Kidney (tissue), 14 donors: ENCODE results near the gene OVAAL. TPM values are rescaled to one million over a fixed set of nuclear protein-coding genes. Genes with fewer than 3 reads are reported as not detected.
"Not testable (repeated sequence)": the region's sequence is repeated elsewhere in the genome, so short reads cannot be mapped to it uniquely, and the experiment has no call there.

Experiments
- DNase-seq, 5 donors: peaks; one replicate each; pipeline ENCODE4 v3.0.0-alpha.2; 2013 to 2020
- FAIRE-seq: peaks from 2 replicates; lab custom pipeline; 2012; peaks lifted over from hg19 to GRCh38; lab: Jason Lieb, UNC
- H3K27ac ChIP-seq, 2 donors: one replicate each; pipeline ENCODE4 v1.7.0; 2013; ENCODE audit warnings: low read depth in 2 of 2, low read length in 2 of 2, inconsistent platforms in 1 of 2
- H3K27me3 ChIP-seq: one replicate; pipeline ENCODE4 v1.7.1; 2013; ENCODE audit warnings: low read length, inconsistent platforms; ENCODE audit not compliant: control insufficient read depth, insufficient read depth
- H3K36me3 ChIP-seq, 3 donors: one replicate each; pipeline versions ENCODE4 v1.7.0 to v1.7.1; 2013; ENCODE audit warnings: low read length in 3 of 3, control low read depth in 1 of 3, inconsistent platforms in 1 of 3; ENCODE audit not compliant: insufficient read depth in 3 of 3, control insufficient read depth in 2 of 3
- H3K4me1 ChIP-seq, 3 donors: one replicate each; pipeline versions ENCODE4 v1.7.0 to v1.7.1; 2013; ENCODE audit warnings: low read length in 3 of 3, inconsistent platforms in 1 of 3, low read depth in 1 of 3; ENCODE audit not compliant: control insufficient read depth in 2 of 3, insufficient read depth in 2 of 3
- H3K4me3 ChIP-seq, 3 donors: one replicate each; pipeline versions ENCODE4 v1.7.0 to v1.8.1; 2013; ENCODE audit warnings: low read length in 3 of 3, control low read depth in 1 of 3, inconsistent platforms in 1 of 3
- H3K9ac ChIP-seq, 3 donors: one replicate each; pipeline versions ENCODE4 v1.7.0 to v1.7.1; 2013; ENCODE audit warnings: low read length in 3 of 3, control low read depth in 1 of 3, inconsistent platforms in 1 of 3
- H3K9me3 ChIP-seq, 3 donors: one replicate each; pipeline versions ENCODE4 v1.7.0 to v1.7.1; 2013; ENCODE audit warnings: low read length in 3 of 3, control low read depth in 1 of 3, inconsistent platforms in 1 of 3; ENCODE audit not compliant: control insufficient read depth in 2 of 3, insufficient read depth in 1 of 3
- intact Hi-C: fragments of 100-400 bp; cut with DNase I; formaldehyde crosslinking; loops from one replicate; pipeline ENCODE4 v1.11.1; 2022
- polyA plus RNA-seq: library from polyadenylated mRNA; stranded (reverse); fragments of 350-450 nt; fragmentation: Illumina TruSeq; extraction: RNeasy Lipid Tissue Mini Kit (QIAGEN cat#74804); gene quantifications from one replicate; pipeline ENCODE4 v1.2.3, GENCODE V29; 2014; ENCODE audit warnings: low read depth, low replicate concordance; ENCODE audit not compliant: insufficient read depth
- total RNA-seq: library from RNA; stranded (reverse); fragmentation: NEBNext Ultra II Directional; extraction: Animal tissue kit (Norgen Biotek cat#: 25700); gene quantifications from one replicate; pipeline ENCODE4 v1.2.1, GENCODE V29; 2021
- TF ChIP-seq, protein P1 (sequence below): IDR thresholded peaks from 3 replicates; pipeline ENCODE4 v1.5.1; 2012; ENCODE audit warnings: mild to moderate bottlenecking, moderate library complexity, borderline replicate concordance; ENCODE audit not compliant: insufficient read depth; ENCODE audit errors: extremely low read depth
- donor health status: control.
- donor health status: control.
- donor health status: control.
- donor health status: control.
- donor health status: control.
- donor health status: DM: yes; HTN: yes; CAD: no.
- donor health status: Normal renal cell carcinoma (clear cell type).

The OVAAL gene
- total and polyA plus RNA-seq, 2 donors from 2014 or later: not detected

DNA sequence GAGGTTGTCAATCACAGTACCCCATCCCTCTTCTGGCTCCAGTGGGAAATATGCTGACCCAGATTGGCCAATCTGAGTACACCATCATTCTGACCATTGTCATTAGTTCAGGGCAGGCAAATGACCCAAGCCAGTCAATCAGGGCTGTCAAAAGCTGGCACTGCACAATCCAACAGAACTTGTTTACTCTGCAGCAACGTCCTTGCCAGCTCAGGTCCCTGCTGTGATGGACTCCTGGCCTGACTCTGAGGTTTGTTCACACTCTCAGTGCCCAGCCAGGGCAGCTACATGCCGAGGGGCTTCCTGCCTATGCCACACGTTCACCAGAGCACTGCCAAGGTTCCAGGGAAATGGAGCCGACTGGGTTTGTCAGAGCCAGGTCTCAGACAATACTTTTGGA, 14.7 kb upstream of the OVAAL start:
- peaks cover 0 to 5% (median 4%) of the 10 kb centered on the region in 3 donors for H3K4me1 ChIP-seq

DNA sequence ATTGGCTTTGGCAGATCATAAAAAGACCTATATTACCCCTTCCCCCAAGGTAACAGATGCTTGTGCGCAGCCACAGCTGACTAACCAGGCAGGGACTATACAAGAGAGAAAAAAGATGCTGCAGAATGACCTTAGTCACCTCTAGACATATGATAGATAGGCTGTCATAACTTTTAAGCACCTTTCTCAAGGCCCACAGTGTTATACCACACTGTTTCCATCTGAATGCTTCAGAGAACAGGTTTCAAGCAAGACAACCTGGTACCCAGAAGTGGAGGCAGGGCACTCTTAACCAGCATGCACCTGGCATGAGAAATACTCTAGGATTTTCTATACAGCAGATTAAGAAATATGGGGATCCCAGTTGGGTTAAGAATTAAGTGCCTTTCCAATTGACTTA, 12.8 kb upstream of the OVAAL start:
- peaks cover 0 to 5% (median 4%) of the 10 kb centered on the region in 3 donors for H3K4me1 ChIP-seq
- H3K9ac ChIP-seq: no peak overlapping the region
- FAIRE-seq: no peak
- H3K4me3 ChIP-seq: no peak overlapping the region
- no peak for DNase-seq
- TF ChIP-seq, protein P1, sequence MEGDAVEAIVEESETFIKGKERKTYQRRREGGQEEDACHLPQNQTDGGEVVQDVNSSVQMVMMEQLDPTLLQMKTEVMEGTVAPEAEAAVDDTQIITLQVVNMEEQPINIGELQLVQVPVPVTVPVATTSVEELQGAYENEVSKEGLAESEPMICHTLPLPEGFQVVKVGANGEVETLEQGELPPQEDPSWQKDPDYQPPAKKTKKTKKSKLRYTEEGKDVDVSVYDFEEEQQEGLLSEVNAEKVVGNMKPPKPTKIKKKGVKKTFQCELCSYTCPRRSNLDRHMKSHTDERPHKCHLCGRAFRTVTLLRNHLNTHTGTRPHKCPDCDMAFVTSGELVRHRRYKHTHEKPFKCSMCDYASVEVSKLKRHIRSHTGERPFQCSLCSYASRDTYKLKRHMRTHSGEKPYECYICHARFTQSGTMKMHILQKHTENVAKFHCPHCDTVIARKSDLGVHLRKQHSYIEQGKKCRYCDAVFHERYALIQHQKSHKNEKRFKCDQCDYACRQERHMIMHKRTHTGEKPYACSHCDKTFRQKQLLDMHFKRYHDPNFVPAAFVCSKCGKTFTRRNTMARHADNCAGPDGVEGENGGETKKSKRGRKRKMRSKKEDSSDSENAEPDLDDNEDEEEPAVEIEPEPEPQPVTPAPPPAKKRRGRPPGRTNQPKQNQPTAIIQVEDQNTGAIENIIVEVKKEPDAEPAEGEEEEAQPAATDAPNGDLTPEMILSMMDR: no peak
- intact Hi-C loops: no loop called here
- no peak overlapping the region for H3K27ac ChIP-seq
- no peaks in the 10 kb centered on the region for H3K27me3 ChIP-seq
- H3K9me3 ChIP-seq: no peaks in the 10 kb centered on the region
- no peaks in the 10 kb centered on the region for H3K36me3 ChIP-seq

More for the DNA sequence above, 14.7 kb upstream of the OVAAL start:
- Histone ChIP-seq H3K9me3 (no peaks in the 10 kb centered on the region), H3K9ac (no peak overlapping the region), H3K27ac (no peak overlapping the region), H3K36me3 (no peaks in the 10 kb centered on the region), H3K4me3 (no peak overlapping the region), H3K27me3 (no peaks in the 10 kb centered on the region)
- TF ChIP-seq, protein P1: no peak
- FAIRE-seq (no peak), DNase-seq (no peak)
- intact Hi-C loops: no loop called here

DNA sequence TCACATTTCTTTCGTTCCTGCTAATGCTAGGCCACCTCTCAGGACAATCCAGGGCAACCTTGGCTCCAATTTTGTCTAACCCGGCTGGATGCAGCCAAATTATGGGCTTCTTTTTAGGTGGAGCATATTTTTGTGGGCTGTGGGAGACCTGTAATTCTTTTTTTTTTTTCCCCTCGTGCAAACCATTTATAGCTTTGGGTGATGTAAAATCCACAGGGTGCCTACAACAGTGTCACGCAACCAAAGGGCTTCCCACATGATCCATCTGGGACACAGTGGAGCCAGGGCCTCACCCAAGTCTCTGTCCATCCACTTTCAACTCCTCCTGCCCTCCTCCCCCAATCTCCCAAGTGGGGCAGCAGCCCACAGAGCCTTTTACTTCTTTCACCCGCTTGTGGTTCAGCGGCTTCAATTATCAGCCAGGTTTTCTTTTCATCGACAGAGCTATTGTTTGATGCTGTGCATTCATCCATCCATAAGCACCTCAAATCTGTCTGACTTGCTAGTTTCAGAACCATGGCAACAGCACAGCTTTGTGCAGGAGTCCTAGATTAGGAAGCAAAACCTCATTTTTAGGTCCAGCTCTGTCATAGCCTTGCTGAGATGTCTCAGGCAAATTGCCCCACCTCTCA, 10.0 kb upstream of the OVAAL start:
- no peaks in the 10 kb centered on the region for H3K36me3 ChIP-seq
- H3K27ac ChIP-seq: no peak overlapping the region
- no peaks in the 10 kb centered on the region for H3K9me3 ChIP-seq
- H3K4me3 ChIP-seq: no peak overlapping the region
- H3K27me3 ChIP-seq: no peaks in the 10 kb centered on the region
- no peak overlapping the region for H3K9ac ChIP-seq
- TF ChIP-seq, protein P1: no peak
- peak in 3 of 5 donors; percentile 34 to 60 (median 58) for DNase-seq
- FAIRE-seq: no peak
- intact Hi-C loops: no loop called here
- no peaks in the 10 kb centered on the region for H3K4me1 ChIP-seq

DNA sequence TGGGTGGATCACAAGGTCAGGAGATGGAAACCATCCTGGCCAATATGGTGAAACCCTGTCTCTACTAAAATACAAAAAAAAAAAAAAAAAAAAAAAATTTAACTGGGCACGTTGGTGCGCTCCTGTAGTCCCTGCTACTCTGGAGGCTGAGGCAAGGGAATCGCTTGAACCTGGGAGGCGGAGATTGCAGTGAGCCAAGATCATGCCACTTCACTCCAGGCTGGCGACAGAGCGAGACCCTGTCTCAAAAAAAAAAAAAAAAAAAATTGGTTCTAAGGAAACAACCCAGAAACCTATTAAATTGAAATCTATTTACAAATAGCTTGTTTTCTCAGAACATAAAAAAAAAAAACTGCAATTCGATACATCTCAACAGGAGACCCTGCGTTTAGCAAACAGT, 9.0 kb upstream of the OVAAL start:
- DNase-seq, H3K9ac ChIP-seq, H3K4me3 ChIP-seq, intact Hi-C loops, FAIRE-seq, H3K36me3 ChIP-seq, H3K27ac ChIP-seq, H3K4me1 ChIP-seq, H3K9me3 ChIP-seq, H3K27me3 ChIP-seq: not testable (repeated sequence)
